OCI-LY7 (cell line): Measurements from ENCODE around the gene CNTN4.

Source experiments
- CTCF ChIP-seq: fragments of 200-600 bp; sonication (generic); conservative IDR thresholded peaks from 2 replicates; pipeline ENCODE4 v1.5.1; 2014; ENCODE audit warnings: mild to moderate bottlenecking, antibody characterized with exemption, low read length, moderate library complexity, mixed read lengths
- EZH2phosphoT487 ChIP-seq: fragments of 200-600 bp; sonication (generic); IDR thresholded peaks from 2 replicates; pipeline ENCODE4 v1.6.1; 2018; ENCODE audit warnings: low read depth, borderline replicate concordance, mild to moderate bottlenecking, mixed run types, antibody characterized with exemption, low read length, moderate library complexity, mixed read lengths

GRCh38 chr3:2352134-2352762 is 253.6 kb downstream of the CNTN4 start:
- TF ChIP-seq CTCF, result no peak
- TF ChIP-seq EZH2phosphoT487, result no peak
